Measurements from ENCODE around the gene ZNF160.

DNA sequence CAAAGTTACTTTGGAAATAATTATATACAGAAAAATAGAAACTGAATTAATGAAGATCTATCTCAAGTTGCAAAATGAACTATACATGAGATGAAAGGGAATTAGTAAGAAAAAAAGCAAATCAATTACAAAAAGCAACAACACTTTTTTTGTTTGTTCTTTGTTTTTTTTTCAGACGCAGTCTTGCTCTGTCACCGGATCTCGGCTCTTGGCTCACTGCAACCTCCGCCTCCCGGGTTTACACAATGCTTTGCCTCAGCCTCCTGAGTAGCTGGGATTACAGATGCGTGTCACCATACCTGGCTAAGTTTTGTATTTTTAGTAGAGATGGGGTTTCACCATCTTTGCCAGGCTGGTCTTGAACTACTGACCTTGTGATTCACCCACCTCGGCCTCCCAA, 27.3 kb upstream of the ZNF160 start:
- TF ChIP-seq POLR2A (IDR thresholded peaks at IDR 0.05): no peak
- TF ChIP-seq, protein P1, sequence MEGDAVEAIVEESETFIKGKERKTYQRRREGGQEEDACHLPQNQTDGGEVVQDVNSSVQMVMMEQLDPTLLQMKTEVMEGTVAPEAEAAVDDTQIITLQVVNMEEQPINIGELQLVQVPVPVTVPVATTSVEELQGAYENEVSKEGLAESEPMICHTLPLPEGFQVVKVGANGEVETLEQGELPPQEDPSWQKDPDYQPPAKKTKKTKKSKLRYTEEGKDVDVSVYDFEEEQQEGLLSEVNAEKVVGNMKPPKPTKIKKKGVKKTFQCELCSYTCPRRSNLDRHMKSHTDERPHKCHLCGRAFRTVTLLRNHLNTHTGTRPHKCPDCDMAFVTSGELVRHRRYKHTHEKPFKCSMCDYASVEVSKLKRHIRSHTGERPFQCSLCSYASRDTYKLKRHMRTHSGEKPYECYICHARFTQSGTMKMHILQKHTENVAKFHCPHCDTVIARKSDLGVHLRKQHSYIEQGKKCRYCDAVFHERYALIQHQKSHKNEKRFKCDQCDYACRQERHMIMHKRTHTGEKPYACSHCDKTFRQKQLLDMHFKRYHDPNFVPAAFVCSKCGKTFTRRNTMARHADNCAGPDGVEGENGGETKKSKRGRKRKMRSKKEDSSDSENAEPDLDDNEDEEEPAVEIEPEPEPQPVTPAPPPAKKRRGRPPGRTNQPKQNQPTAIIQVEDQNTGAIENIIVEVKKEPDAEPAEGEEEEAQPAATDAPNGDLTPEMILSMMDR (IDR thresholded peaks at IDR 0.05): no peak

Measured in upper lobe of left lung (tissue), 4 donors.